HEK293 (cell line): ENCODE results near the gene COL9A3.

Experiments used
- AEBP2 ChIP-seq: fragments of 450-650 bp; formaldehyde crosslinking; IDR thresholded peaks from 2 replicates; pipeline ENCODE4 v1.5.1; 2016; ENCODE audit warnings: missing biosample characterization, missing genetic modification characterization, borderline replicate concordance
- GLI4 ChIP-seq: fragments of 450-650 bp; formaldehyde crosslinking; IDR thresholded peaks from 2 replicates; pipeline ENCODE4 v1.5.1; 2016; ENCODE audit warnings: missing biosample characterization, missing genetic modification characterization
- IKZF3 ChIP-seq: fragments of 450-650 bp; IDR thresholded peaks from 2 replicates; pipeline ENCODE4 v1.5.0; 2018; ENCODE audit warnings: missing biosample characterization, mild to moderate bottlenecking, missing genetic modification characterization, moderate library complexity
- KLF1 ChIP-seq: fragments of 450-650 bp; formaldehyde crosslinking; IDR thresholded peaks from 2 replicates; pipeline ENCODE4 v1.5.1; 2016; ENCODE audit warnings: missing biosample characterization, missing genetic modification characterization
- KLF10 ChIP-seq: fragments of 450-650 bp; IDR thresholded peaks from 2 replicates; pipeline ENCODE4 v1.5.1; 2018; ENCODE audit warnings: missing biosample characterization, mild to moderate bottlenecking, missing genetic modification characterization
- KLF9 ChIP-seq: fragments of 450-650 bp; formaldehyde crosslinking; IDR thresholded peaks from 2 replicates; pipeline ENCODE4 v1.5.1; 2016; ENCODE audit warnings: missing biosample characterization, missing genetic modification characterization, low read depth
- OVOL3 ChIP-seq: fragments of 450-650 bp; formaldehyde crosslinking; IDR thresholded peaks from 2 replicates; pipeline ENCODE4 v1.5.1; 2016; ENCODE audit warnings: missing biosample characterization, missing genetic modification characterization
- SP2 ChIP-seq: fragments of 450-650 bp; formaldehyde crosslinking; IDR thresholded peaks from 2 replicates; pipeline ENCODE4 v1.5.1; 2016; ENCODE audit warnings: missing biosample characterization, missing genetic modification characterization
- SP3 ChIP-seq: fragments of 450-650 bp; formaldehyde crosslinking; IDR thresholded peaks from 2 replicates; pipeline ENCODE4 v1.5.1; 2016; ENCODE audit warnings: missing biosample characterization, missing genetic modification characterization
- TCF7L2 ChIP-seq: IDR thresholded peaks from 2 replicates; pipeline ENCODE4 v1.6.1; 2011; ENCODE audit warnings: low read depth, mild to moderate bottlenecking, inconsistent platforms, low read length, moderate library complexity, borderline replicate concordance
- ZBTB17 ChIP-seq: fragments of 450-650 bp; formaldehyde crosslinking; IDR thresholded peaks from 2 replicates; pipeline ENCODE4 v1.5.1; 2016; ENCODE audit warnings: missing biosample characterization, missing genetic modification characterization
- ZBTB48 ChIP-seq: fragments of 450-650 bp; formaldehyde crosslinking; IDR thresholded peaks from 2 replicates; pipeline ENCODE4 v1.5.1; 2016; ENCODE audit warnings: missing biosample characterization, missing genetic modification characterization
- ZFP37 ChIP-seq: fragments of 450-650 bp; formaldehyde crosslinking; IDR thresholded peaks from 2 replicates; pipeline ENCODE4 v1.5.1; 2016; ENCODE audit warnings: missing biosample characterization, missing genetic modification characterization
- ZIC2 ChIP-seq: fragments of 450-650 bp; formaldehyde crosslinking; IDR thresholded peaks from 2 replicates; pipeline ENCODE4 v1.5.1; 2016; ENCODE audit warnings: missing biosample characterization, missing genetic modification characterization
- ZNF10 ChIP-seq: fragments of 450-650 bp; formaldehyde crosslinking; IDR thresholded peaks from 2 replicates; pipeline ENCODE4 v1.5.1; 2017; ENCODE audit warnings: missing biosample characterization, missing genetic modification characterization
- ZNF146 ChIP-seq: fragments of 450-650 bp; formaldehyde crosslinking; IDR thresholded peaks from 2 replicates; pipeline ENCODE4 v1.5.1; 2016; ENCODE audit warnings: missing biosample characterization, missing genetic modification characterization
- ZNF157 ChIP-seq: fragments of 450-650 bp; formaldehyde crosslinking; IDR thresholded peaks from 2 replicates; pipeline ENCODE4 v1.5.1; 2016; ENCODE audit warnings: missing biosample characterization, missing genetic modification characterization
- ZNF2 ChIP-seq: fragments of 450-650 bp; formaldehyde crosslinking; IDR thresholded peaks from 2 replicates; pipeline ENCODE4 v1.5.1; 2016; ENCODE audit warnings: missing biosample characterization, missing genetic modification characterization
- ZNF341 ChIP-seq: fragments of 450-650 bp; formaldehyde crosslinking; IDR thresholded peaks from 2 replicates; pipeline ENCODE4; 2016; ENCODE audit warnings: low read depth, missing biosample characterization, missing genetic modification characterization
- ZNF366 ChIP-seq: fragments of 450-650 bp; formaldehyde crosslinking; conservative IDR thresholded peaks from 2 replicates; pipeline ENCODE4 v1.5.1; 2016; ENCODE audit warnings: missing biosample characterization, missing genetic modification characterization
- ZNF398 ChIP-seq: fragments of 450-650 bp; formaldehyde crosslinking; IDR thresholded peaks from 2 replicates; pipeline ENCODE4 v1.5.1; 2017; ENCODE audit warnings: missing biosample characterization, missing genetic modification characterization
- ZNF701 ChIP-seq: fragments of 450-650 bp; formaldehyde crosslinking; IDR thresholded peaks from 2 replicates; pipeline ENCODE4 v1.5.1; 2016; ENCODE audit warnings: missing biosample characterization, missing genetic modification characterization
- ZNF704 ChIP-seq: fragments of 450-650 bp; formaldehyde crosslinking; IDR thresholded peaks from 2 replicates; pipeline ENCODE4 v1.5.1; 2016; ENCODE audit warnings: missing biosample characterization, missing genetic modification characterization
- ZNF76 ChIP-seq: fragments of 450-650 bp; formaldehyde crosslinking; IDR thresholded peaks from 2 replicates; pipeline ENCODE4; 2016; ENCODE audit warnings: low read depth, missing biosample characterization, missing genetic modification characterization, borderline replicate concordance
- ZSCAN16 ChIP-seq: fragments of 450-650 bp; formaldehyde crosslinking; IDR thresholded peaks from 2 replicates; pipeline ENCODE4 v1.5.1; 2016; ENCODE audit warnings: missing biosample characterization, missing genetic modification characterization
- ZSCAN23 ChIP-seq: fragments of 450-650 bp; formaldehyde crosslinking; IDR thresholded peaks from 2 replicates; pipeline ENCODE4 v1.5.1; 2016; ENCODE audit warnings: missing biosample characterization, missing genetic modification characterization
- ZSCAN30 ChIP-seq: fragments of 450-650 bp; IDR thresholded peaks from 2 replicates; pipeline ENCODE4 v1.5.1; 2018; ENCODE audit warnings: missing biosample characterization, mild to moderate bottlenecking, missing genetic modification characterization, moderate library complexity
- ZXDB ChIP-seq: fragments of 450-650 bp; formaldehyde crosslinking; IDR thresholded peaks from 2 replicates; pipeline ENCODE4 v1.5.1; 2016; ENCODE audit warnings: missing biosample characterization, missing genetic modification characterization
- TF ChIP-seq, protein P1 (sequence below): fragments of 450-650 bp; formaldehyde crosslinking; IDR thresholded peaks from 2 replicates; pipeline ENCODE4 v1.5.1; 2016; ENCODE audit warnings: missing biosample characterization, missing genetic modification characterization
- TF ChIP-seq, protein P2 (sequence below): fragments of 450-650 bp; formaldehyde crosslinking; IDR thresholded peaks from 2 replicates; pipeline ENCODE4 v1.5.1; 2016; ENCODE audit warnings: missing biosample characterization, missing genetic modification characterization
- TF ChIP-seq, protein P3 (sequence below): fragments of 450-650 bp; formaldehyde crosslinking; IDR thresholded peaks from 2 replicates; pipeline ENCODE4 v1.5.1; 2016; ENCODE audit warnings: missing biosample characterization, missing genetic modification characterization

COL9A3 gene

GRCh38 chr20:62791301-62792181 is 25.3 kb upstream of the COL9A3 start (continued):
- TF ChIP-seq ZNF704 (tag by site-specific recombination) (no peak), OVOL3 (tag by site-specific recombination) (no peak), ZXDB (tag by site-specific recombination) (0 out of 2 replicates have a peak, but pooled peaks have one; percentile 20), TCF7L2 (no peak), ZNF10 (tag by site-specific recombination) (peak; percentile 81), ZSCAN23 (tag by site-specific recombination) (no peak), ZSCAN16 (tag by site-specific recombination) (no peak), ZNF701 (tag by site-specific recombination) (no peak), SP3 (tag by site-specific recombination) (0 out of 2 replicates have a peak, but pooled peaks have one; percentile 35), ZIC2 (tag by site-specific recombination) (peak; percentile 67), IKZF3 (peak; percentile 95), SP2 (tag by site-specific recombination) (peak; percentile 53), KLF1 (peak; percentile 64), KLF9 (tag by site-specific recombination) (peak; percentile 21; the same call in 1 of the 2 replicates), GLI4 (tag by site-specific recombination) (no peak), ZNF398 (no peak), ZNF2 (tag by site-specific recombination) (peak; percentile 39; the same call in 1 of the 2 replicates), ZFP37 (peak; percentile 46; the same call in 1 of the 2 replicates), ZNF366 (tag by site-specific recombination) (peak; percentile 37; the same call in 1 of the 2 replicates), KLF10 (tag by site-specific recombination) (peak; percentile 66; the same call in 1 of the 2 replicates), ZNF146 (tag by site-specific recombination) (no peak), ZSCAN30 (peak; percentile 95), ZBTB17 (tag by site-specific recombination) (peak; percentile 64), ZNF76 (peak; percentile 65), ZBTB48 (tag by site-specific recombination) (peak; percentile 84), ZNF341 (tag by site-specific recombination) (no peak), AEBP2 (tag by site-specific recombination) (no peak), ZNF157 (tag by site-specific recombination) (no peak)
- TF ChIP-seq, protein P1, sequence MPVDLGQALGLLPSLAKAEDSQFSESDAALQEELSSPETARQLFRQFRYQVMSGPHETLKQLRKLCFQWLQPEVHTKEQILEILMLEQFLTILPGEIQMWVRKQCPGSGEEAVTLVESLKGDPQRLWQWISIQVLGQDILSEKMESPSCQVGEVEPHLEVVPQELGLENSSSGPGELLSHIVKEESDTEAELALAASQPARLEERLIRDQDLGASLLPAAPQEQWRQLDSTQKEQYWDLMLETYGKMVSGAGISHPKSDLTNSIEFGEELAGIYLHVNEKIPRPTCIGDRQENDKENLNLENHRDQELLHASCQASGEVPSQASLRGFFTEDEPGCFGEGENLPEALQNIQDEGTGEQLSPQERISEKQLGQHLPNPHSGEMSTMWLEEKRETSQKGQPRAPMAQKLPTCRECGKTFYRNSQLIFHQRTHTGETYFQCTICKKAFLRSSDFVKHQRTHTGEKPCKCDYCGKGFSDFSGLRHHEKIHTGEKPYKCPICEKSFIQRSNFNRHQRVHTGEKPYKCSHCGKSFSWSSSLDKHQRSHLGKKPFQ (tag by site-specific recombination) = no peak
- TF ChIP-seq, protein P2, sequence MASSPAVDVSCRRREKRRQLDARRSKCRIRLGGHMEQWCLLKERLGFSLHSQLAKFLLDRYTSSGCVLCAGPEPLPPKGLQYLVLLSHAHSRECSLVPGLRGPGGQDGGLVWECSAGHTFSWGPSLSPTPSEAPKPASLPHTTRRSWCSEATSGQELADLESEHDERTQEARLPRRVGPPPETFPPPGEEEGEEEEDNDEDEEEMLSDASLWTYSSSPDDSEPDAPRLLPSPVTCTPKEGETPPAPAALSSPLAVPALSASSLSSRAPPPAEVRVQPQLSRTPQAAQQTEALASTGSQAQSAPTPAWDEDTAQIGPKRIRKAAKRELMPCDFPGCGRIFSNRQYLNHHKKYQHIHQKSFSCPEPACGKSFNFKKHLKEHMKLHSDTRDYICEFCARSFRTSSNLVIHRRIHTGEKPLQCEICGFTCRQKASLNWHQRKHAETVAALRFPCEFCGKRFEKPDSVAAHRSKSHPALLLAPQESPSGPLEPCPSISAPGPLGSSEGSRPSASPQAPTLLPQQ (tag by site-specific recombination) = peak; percentile 52; the same call in 1 of the 2 replicates
- TF ChIP-seq, protein P3, sequence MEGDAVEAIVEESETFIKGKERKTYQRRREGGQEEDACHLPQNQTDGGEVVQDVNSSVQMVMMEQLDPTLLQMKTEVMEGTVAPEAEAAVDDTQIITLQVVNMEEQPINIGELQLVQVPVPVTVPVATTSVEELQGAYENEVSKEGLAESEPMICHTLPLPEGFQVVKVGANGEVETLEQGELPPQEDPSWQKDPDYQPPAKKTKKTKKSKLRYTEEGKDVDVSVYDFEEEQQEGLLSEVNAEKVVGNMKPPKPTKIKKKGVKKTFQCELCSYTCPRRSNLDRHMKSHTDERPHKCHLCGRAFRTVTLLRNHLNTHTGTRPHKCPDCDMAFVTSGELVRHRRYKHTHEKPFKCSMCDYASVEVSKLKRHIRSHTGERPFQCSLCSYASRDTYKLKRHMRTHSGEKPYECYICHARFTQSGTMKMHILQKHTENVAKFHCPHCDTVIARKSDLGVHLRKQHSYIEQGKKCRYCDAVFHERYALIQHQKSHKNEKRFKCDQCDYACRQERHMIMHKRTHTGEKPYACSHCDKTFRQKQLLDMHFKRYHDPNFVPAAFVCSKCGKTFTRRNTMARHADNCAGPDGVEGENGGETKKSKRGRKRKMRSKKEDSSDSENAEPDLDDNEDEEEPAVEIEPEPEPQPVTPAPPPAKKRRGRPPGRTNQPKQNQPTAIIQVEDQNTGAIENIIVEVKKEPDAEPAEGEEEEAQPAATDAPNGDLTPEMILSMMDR (tag by site-specific recombination) = peak; percentile 97
